ENCODE data around the gene KDM4C. TPM values are rescaled to one million over a fixed set of nuclear protein-coding genes. Genes with fewer than 3 reads are reported as not detected.
A peak's percentile ranks its signal among the peaks of the same experiment; 100 is the strongest.

Gene KDM4C
- total RNA-seq, 1 donor from 2014 or later: 63.5 TPM

- Mint-ChIP-seq H3K4me3 (ENCODE audit: unreplicated experiment) (no peak overlapping the region), H3K27ac (ENCODE audit: unreplicated experiment) (no peak overlapping the region), H3K9me3 (ENCODE audit: unreplicated experiment) (peaks cover 2% of the 10 kb centered on the region), H3K36me3 (ENCODE audit: unreplicated experiment) (no peaks in the 10 kb centered on the region), H3K27me3 (ENCODE audit: unreplicated experiment) (no peaks in the 10 kb centered on the region), H3K4me1 (ENCODE audit: low read depth, unreplicated experiment) (peaks cover 8% of the 10 kb centered on the region)
- DNase-seq: no peak
- TF ChIP-seq CTCF (IDR thresholded peaks at IDR 0.05; ENCODE audit: partially characterized antibody, unreplicated experiment): no peak
Measured at GRCh38 chr9:6921315-6921714, 163.5 kb downstream of the KDM4C start.

GRCh38 chr9:6922124-6922676 is 164.4 kb downstream of the KDM4C start:
- DNase-seq: no peak
- Mint-ChIP-seq H3K27me3 (ENCODE audit: unreplicated experiment) (no peaks in the 10 kb centered on the region), H3K27ac (ENCODE audit: unreplicated experiment) (no peak overlapping the region), H3K4me1 (ENCODE audit: low read depth, unreplicated experiment) (peaks cover 12% of the 10 kb centered on the region), H3K9me3 (ENCODE audit: unreplicated experiment) (peaks cover 2% of the 10 kb centered on the region), H3K4me3 (ENCODE audit: unreplicated experiment) (no peak overlapping the region), H3K36me3 (ENCODE audit: unreplicated experiment) (no peaks in the 10 kb centered on the region)
- TF ChIP-seq CTCF (IDR thresholded peaks at IDR 0.05; ENCODE audit: partially characterized antibody, unreplicated experiment): no peak

- Mint-ChIP-seq H3K36me3 (ENCODE audit: unreplicated experiment) (no peaks in the 10 kb centered on the region), H3K4me3 (ENCODE audit: unreplicated experiment) (no peak overlapping the region), H3K4me1 (ENCODE audit: low read depth, unreplicated experiment) (peaks cover 12% of the 10 kb centered on the region), H3K27ac (ENCODE audit: unreplicated experiment) (peak overlapping the region; percentile 35), H3K9me3 (ENCODE audit: unreplicated experiment) (peaks cover 2% of the 10 kb centered on the region), H3K27me3 (ENCODE audit: unreplicated experiment) (no peaks in the 10 kb centered on the region)
- no peak for DNase-seq
- no peak for TF ChIP-seq CTCF (IDR thresholded peaks at IDR 0.05; ENCODE audit: partially characterized antibody, unreplicated experiment)
Measured at GRCh38 chr9:6922680-6923079, 164.9 kb downstream of the KDM4C start.

GRCh38 chr9:6923086-6923485 is 165.3 kb downstream of the KDM4C start:
- TF ChIP-seq CTCF (IDR thresholded peaks at IDR 0.05; ENCODE audit: partially characterized antibody, unreplicated experiment): no peak
- H3K4me3 Mint-ChIP-seq (ENCODE audit: unreplicated experiment): no peak overlapping the region
- DNase-seq: no peak
- H3K36me3 Mint-ChIP-seq (ENCODE audit: unreplicated experiment): no peaks in the 10 kb centered on the region
- peaks cover 12% of the 10 kb centered on the region for H3K4me1 Mint-ChIP-seq (ENCODE audit: low read depth, unreplicated experiment)
- H3K27me3 Mint-ChIP-seq (ENCODE audit: unreplicated experiment): no peaks in the 10 kb centered on the region
- peaks cover 2% of the 10 kb centered on the region for H3K9me3 Mint-ChIP-seq (ENCODE audit: unreplicated experiment)
- no peak overlapping the region for H3K27ac Mint-ChIP-seq (ENCODE audit: unreplicated experiment)

GRCh38 chr9:6924149-6924548 is 166.4 kb downstream of the KDM4C start:
- no peak for TF ChIP-seq CTCF (IDR thresholded peaks at IDR 0.05; ENCODE audit: partially characterized antibody, unreplicated experiment)

More at GRCh38 chr9:6924149-6924548, 166.4 kb downstream of the KDM4C start:
- no peak for DNase-seq
- Mint-ChIP-seq H3K27ac (ENCODE audit: unreplicated experiment) (no peak overlapping the region), H3K27me3 (ENCODE audit: unreplicated experiment) (no peaks in the 10 kb centered on the region), H3K9me3 (ENCODE audit: unreplicated experiment) (peaks cover 2% of the 10 kb centered on the region), H3K36me3 (ENCODE audit: unreplicated experiment) (no peaks in the 10 kb centered on the region), H3K4me1 (ENCODE audit: low read depth, unreplicated experiment) (peaks cover 12% of the 10 kb centered on the region), H3K4me3 (ENCODE audit: unreplicated experiment) (no peak overlapping the region)
